Stimulated activated CD4-positive, alpha-beta T cell treated with anti-CD3 and anti-CD28 coated beads, Interleukin-4, amount 100 ng/mL, for 4 hours (primary cell): ENCODE measurements around the gene HAO1.

Experiments used
- DNase-seq, 2 experiments: peaks; one replicate each; pipeline ENCODE4 v3.0.0-alpha.2; 2020

Gene HAO1

GRCh38 chr20:7926323-7926722 is 13.9 kb downstream of the HAO1 start:
- no peak for DNase-seq

GRCh38 chr20:7924692-7925091 is 15.6 kb downstream of the HAO1 start:
- DNase-seq, result no peak

GRCh38 chr20:7916648-7917047 is 23.6 kb downstream of the HAO1 start:
- no peak for DNase-seq

- no peak for DNase-seq
These were observed 27.7 kb downstream of the HAO1 start for GRCh38 chr20:7912551-7912950.

- no peak for DNase-seq
These were observed 28.5 kb downstream of the HAO1 start for GRCh38 chr20:7911586-7912330.

GRCh38 chr20:7908905-7909304 is 31.4 kb downstream of the HAO1 start:
- DNase-seq, result no peak

GRCh38 chr20:7903429-7903828 is 36.8 kb downstream of the HAO1 start:
- DNase-seq, result no peak

GRCh38 chr20:7902879-7903278 is 37.4 kb downstream of the HAO1 start:
- no peak for DNase-seq

GRCh38 chr20:7897781-7898364 is 42.4 kb downstream of the HAO1 start:
- no peak for DNase-seq

GRCh38 chr20:7893014-7893730 is 47.1 kb downstream of the HAO1 start:
- no peak for DNase-seq

GRCh38 chr20:7891705-7892104 is 48.6 kb downstream of the HAO1 start:
- no peak for DNase-seq

- DNase-seq, result no peak
These were observed 50.5 kb downstream of the HAO1 start for GRCh38 chr20:7889736-7890135.

- DNase-seq, result no peak
These were observed 56.5 kb downstream of the HAO1 start for GRCh38 chr20:7883741-7884140.

GRCh38 chr20:7883309-7883708 is 56.9 kb downstream of the HAO1 start:
- DNase-seq, result no peak

GRCh38 chr20:7882076-7882475 is 58.2 kb downstream of the HAO1 start:
- no peak for DNase-seq

- DNase-seq, result no peak
These were observed 58.7 kb downstream of the HAO1 start for GRCh38 chr20:7881551-7881950.

- no peak for DNase-seq
These were observed 60.4 kb downstream of the HAO1 start for GRCh38 chr20:7879883-7880282.

GRCh38 chr20:7868108-7868507 is 72.2 kb downstream of the HAO1 start:
- no peak for DNase-seq

GRCh38 chr20:7866285-7866684 is 74.0 kb downstream of the HAO1 start:
- DNase-seq, result no peak

GRCh38 chr20:7859356-7859802 is 80.9 kb downstream of the HAO1 start:
- no peak for DNase-seq

GRCh38 chr20:7858734-7859250 is 81.5 kb downstream of the HAO1 start:
- DNase-seq, result no peak

GRCh38 chr20:7856756-7857155 is 83.5 kb downstream of the HAO1 start:
- DNase-seq, result no peak

- no peak for DNase-seq
These were observed 84.7 kb downstream of the HAO1 start for GRCh38 chr20:7855545-7855944.

- DNase-seq, result no peak
These were observed 86.8 kb downstream of the HAO1 start for GRCh38 chr20:7853493-7853892.
